ENCODE results near the gene ALOX5AP.
"Not testable (repeated sequence)": the region's sequence is repeated elsewhere in the genome, so short reads cannot be mapped to it uniquely, and the experiment has no call there.

The ALOX5AP gene

DNA sequence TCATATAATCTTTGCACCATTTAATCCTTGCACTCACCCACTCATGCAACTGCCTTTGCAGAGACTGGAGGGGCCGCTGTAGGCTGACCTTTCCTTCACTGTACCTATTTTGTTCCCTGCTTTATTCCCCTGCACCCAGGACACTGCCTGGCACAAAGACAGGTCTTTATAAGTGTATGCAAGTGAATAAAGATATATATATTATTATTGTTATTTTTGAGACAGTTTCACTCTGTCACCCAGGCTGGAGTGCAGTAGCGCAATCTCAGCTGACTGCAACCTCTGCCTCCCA is 3.8 kb downstream of the ALOX5AP start:
- DNase-seq, result no peak

- DNase-seq, result no peak
These were observed 4.7 kb downstream of the ALOX5AP start for GRCh38 chr13:30739761-30740642.

- DNase-seq, result no peak
These were observed 7.6 kb downstream of the ALOX5AP start for GRCh38 chr13:30742901-30743300.

DNA sequence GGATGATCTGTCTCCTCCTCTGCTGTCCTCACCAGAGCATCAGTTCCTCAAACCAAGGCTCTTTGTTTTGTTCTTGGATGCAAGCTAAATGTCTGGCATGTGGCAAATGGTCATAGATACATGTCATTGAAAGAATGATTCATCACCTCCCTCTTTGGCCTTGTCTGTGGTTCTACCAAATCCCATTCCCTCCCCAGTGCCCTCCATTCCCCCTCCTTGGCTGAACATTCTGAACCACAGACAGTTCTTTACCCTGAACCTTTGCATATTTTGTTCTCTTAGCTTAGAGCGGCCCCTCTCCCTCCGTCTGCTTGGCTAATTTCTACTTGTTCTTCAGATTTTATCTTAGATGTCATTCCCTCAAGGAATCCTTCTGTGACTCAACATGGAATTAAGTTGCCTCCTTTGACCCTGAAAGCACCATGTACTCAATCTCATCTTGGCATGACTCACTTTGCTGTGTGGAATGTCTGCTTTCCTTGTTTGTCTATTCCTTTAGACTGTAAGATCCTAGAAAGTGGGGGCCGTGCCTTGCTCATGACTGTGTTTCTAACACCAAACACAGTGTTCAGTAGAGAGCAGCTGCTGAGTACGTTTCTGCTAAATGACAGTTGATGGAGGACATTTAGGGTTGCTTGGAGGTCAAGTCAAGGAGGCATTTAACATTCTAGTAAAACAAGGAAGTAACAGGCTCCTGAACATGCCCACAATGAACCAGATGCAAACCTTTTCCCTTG is 8.1 kb downstream of the ALOX5AP start:
- no peak for DNase-seq

DNA sequence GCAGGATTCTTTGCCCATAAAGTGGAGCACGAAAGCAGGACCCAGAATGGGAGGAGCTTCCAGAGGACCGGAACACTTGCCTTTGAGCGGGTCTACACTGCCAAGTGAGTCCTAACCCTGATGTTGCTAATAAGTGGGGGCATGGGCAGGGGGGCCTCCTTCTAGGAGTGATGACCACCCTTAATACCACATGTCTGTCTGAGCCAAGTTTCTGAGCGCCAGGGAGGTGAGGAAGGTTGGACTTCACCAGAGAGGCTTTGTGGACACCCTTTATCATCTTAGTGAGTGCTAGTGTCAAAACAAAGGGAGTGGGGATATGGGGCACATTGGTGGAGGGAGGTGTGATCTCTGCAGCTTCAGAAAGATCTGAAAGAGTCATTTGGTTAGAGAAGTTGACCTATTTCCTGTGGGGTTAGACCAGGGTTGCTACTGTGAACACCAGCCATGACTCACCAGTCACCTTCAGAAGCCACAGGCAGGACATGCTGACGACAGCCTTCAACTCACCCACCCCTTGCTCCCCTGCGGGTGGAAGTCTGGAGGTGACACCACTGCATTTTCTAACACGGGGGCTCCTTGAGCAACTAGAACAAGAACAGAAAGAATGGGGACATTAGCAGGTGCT is 8.8 kb downstream of the ALOX5AP start:
- no peak for DNase-seq

DNA sequence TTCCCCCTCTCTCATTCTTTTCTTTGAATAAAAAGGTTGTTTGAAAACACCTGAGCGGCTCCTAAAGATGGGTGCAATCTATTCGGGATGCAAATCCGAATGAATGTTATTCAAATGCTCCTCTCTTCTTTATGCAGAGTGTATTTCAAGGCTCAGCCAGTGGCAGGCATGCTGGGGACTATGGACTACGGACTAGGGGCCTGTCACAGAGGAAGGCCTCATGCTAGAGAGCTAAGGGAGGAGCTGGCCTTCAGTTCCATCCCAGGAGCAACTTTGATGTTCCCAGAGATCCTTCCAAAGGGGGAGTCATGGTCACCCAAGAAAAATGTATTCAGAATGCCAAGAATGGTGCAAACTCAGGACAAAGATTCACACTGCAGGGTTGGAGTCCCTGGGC is 9.3 kb downstream of the ALOX5AP start:
- DNase-seq, result no peak

DNA sequence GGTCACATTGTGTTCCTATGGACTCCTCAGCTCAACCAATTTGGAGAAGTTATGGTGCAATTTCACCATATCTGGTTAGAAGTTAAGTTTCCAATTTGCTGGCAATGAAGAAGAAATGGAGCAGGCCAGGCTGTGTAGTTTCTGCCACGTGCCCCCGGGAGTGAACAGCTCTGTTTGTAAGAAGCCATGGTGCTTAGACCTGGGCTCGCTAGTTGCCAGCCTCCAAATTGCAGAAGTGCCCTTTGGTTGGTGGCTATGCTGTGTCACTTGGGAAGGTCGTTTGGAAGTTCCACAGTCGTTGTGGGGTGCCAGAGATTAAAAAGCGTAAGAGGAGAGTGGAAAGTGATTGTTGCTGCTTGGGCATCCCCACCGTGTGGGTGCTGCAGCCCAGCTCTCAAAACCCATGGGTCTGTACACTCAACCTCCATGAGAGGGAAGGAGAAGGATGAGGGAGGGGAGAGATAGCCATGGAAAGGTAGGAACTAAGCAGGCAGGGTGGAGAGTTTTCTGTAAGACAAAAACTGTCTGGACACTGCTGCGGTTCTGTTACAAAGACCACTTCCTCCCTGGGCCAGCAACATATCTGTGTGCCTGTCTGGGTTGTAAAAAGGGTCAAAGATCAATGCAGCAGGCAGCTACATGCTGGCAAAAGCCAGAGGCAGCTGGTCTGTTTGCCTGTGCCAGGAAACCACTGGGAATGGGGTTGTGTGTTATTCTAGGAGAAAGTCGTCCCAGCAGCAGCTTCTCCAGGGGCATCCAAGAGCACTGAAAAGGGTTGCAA is 10.8 kb downstream of the ALOX5AP start:
- DNase-seq, result no peak

DNA sequence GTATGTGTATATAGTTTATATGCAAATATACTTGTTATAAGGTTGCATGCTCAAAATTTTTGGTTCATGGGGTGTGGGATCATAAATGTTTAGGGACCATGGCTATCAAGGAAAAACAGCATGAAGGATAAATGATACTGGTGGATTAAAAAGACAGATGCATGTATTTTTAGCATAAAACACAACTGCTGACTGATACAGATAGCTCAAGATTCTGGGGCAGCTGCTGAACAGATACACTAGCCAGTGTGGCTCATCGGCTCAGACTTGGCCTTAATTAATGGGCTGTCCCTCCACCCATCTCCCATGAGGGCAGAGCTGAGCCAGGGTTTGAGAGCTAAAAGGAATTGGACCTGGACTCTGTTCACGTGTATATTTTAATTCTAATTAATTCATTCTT is 11.4 kb downstream of the ALOX5AP start:
- DNase-seq, result no peak

- not testable (repeated sequence) for DNase-seq
These were observed 12.5 kb downstream of the ALOX5AP start for GRCh38 chr13:30747845-30748244.

DNA sequence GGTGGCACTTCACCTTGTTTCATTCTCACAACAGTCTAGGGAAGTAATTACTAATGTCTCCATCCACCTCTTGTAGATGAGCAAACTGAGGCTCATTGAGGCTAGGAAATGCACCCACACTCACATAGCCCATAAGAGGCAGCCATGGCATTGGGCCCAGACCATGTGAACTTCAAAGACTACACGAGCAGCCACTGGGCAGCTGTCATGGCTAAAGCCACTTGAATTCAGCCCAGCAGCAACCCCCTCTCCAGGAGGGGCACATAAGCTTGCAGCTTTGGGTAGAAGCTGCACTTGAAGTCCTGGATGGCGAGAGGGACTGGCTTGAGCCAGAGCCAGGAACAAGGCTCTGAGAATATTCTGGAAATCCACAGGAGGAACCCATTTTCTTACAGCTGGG is 13.4 kb downstream of the ALOX5AP start:
- DNase-seq, result no peak

DNA sequence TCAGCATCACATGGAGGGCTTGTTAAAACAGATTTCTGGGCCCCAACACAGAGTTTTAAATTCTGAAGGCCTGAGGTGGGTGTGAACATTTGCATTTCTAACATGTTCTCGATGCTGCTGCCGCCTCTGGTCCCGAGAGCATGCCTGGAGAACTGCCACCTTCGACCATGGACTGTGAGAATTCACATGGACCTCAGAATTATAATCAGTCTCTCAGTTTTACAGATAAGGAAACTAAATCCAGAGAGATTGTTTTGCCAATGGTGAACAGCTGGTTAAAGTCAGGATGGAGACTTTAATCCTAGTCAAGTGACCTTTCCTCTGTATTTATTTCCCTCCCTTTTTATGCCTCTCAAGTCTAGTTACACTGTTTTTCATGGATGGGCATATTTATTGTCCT is 14.7 kb downstream of the ALOX5AP start:
- no peak for DNase-seq

DNA sequence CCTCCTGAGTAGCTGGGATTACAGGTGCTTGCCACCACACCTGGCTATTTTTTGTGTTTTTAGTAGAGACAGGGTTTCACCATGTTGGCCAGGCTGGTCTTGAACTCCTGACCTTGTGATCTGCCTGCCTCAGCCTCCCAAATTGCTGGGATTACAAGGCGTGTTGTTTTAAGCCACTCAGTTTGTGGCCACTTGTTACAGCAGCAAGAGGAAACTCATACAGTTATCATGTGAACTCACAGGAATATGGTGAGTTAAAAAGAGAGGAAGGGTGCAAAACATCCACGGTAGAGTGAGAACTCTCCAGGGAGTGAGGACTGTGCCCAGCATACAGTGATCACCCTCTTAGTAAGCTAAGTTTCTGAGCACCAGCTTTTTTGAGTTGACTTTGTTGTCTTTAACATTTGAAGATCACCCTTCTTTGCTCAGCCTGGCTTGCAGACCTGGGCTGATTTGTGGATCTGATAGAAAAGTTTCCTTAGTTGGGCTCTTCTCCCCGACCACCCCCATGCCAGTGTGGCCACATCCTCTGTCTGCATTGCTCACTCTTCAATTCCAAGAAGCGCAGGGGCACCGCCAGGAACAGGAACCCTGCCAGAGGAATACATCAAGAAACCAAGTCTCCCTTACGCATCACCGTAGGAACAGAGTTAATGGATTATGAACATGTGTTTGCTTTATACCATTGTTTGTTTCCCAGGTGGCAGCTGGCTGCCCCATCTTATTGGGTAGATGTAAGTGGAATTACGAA is 16.0 kb downstream of the ALOX5AP start:
- DNase-seq, result no peak

DNA sequence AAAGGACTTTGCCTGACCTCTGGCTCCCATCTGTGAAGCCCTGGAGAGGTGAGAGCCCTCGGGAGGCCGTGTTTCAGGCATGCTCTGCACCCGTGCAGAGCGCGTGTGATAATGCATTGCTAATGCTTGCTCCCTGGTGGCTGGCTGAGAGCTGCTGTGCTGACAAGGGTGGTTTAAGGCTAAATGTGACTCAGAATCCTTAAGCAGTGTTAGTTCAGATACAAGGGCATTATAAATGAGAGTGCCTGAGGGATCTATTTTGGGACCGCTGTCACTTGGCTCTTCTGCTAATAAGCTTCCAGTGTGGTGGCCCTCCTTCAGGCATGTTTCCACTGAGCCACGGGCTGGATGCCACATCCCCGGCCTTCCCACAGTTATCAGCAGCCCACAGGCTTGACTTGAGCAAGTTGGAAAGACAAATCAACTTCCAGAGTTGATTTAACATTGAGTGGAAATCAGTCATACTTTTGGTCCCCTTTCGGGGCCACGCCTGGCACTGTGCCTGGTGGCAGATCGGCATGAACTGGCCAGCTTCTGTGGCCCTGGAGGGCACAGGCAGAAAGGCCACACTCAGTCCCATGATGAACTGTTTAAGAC is 17.0 kb downstream of the ALOX5AP start:
- DNase-seq, result no peak

DNA sequence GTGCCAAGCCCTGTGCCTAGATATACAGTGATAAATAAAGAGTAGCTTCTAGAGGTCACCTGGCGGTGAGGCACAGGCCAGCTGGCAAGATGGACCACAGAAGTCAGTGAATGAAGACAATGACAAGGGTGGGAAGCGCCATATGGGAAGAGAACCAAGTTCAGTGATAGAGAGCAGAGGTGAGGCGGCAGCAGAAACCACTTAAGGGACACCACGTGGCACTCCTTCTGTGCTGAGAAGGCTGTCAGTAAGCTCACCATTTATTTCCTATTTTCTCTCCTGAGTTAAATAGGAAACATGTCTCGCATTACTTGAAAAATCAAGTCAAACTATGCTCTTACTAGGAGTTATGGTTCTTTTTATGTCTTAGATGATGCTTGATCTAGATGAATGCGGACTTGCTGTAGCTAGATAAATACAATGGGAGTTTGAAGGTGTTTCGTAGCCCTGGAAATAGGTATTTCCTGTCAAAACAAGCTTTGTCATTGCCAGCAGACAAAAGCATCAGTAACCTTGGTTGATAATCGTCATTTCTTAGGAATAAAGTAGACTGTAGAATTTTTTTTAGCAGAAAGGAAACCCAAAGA is 17.8 kb downstream of the ALOX5AP start:
- no peak for DNase-seq

DNA sequence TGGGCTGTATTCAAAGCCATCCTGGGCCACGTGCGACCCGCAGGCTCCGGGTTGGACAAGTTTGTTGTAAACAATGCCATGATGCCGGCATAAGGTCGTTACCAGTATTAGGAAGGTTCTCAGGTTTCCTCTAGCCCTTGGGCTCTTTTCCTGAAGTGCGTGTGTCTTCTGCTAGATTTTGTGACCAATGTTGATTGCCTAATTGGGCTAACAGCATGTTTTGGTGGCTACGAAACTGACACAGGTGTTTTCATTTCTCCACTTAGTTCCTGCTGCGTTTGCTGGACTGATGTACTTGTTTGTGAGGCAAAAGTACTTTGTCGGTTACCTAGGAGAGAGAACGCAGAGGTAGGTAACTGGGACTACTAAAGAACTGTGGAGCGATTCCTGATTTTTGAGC is 20.3 kb downstream of the ALOX5AP start:
- DNase-seq, result no peak

GRCh38 chr13:30757026-30757742 is 21.8 kb downstream of the ALOX5AP start:
- DNase-seq, result no peak

DNA sequence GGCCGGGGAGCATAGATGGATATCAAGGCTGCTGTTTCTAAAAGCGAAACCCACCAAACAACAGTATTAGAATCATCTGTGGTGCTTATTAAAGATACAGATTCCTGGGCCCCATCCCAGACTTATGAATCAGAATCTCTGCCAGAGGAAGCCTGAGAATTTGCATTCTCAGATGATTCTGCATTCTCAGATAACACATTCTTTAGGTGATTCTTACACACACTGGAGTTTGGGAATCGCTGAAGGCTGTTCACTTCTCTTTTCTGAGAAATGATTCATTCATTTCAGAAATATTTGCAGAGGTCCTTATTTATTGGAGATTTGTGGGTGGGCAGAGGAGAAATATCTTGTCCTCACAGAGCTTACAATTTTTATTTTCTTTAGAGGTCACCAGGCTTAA is 24.4 kb downstream of the ALOX5AP start:
- no peak for DNase-seq

DNA sequence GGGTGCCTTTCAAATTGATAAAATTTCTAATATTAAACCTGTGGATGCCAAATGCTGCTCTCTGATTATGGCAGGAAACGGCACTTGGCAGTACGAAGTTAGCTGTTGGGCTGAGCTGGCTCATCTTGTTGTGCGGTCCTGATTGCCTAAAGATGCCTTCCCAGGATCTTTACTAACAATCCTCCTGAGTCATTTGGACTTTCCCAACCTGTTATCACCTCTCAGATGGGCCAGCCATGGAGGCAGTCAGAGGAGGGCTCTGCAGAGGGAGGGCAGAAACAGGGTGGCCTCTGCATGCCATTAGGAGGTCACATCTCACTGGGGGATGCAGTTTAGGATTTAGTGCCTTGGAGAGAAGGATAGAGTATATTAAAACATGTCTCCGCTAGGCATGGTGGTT is 27.3 kb downstream of the ALOX5AP start:
- DNase-seq, result no peak

DNA sequence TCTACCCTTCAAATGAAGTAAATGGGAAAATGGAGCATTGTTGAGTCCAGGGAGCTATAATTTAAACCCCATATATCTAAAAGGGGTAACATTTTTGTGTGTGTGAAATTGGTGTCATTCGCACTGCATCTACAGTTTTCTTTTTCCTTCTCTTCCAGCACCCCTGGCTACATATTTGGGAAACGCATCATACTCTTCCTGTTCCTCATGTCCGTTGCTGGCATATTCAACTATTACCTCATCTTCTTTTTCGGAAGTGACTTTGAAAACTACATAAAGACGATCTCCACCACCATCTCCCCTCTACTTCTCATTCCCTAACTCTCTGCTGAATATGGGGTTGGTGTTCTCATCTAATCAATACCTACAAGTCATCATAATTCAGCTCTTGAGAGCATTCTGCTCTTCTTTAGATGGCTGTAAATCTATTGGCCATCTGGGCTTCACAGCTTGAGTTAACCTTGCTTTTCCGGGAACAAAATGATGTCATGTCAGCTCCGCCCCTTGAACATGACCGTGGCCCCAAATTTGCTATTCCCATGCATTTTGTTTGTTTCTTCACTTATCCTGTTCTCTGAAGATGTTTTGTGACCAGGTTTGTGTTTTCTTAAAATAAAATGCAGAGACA is 28.6 kb downstream of the ALOX5AP start:
- DNase-seq, result no peak

- no peak for DNase-seq
These were observed 30.9 kb downstream of the ALOX5AP start for GRCh38 chr13:30766231-30766630.

- no peak for DNase-seq
These were observed 35.6 kb downstream of the ALOX5AP start for GRCh38 chr13:30770929-30771328.
